Measurements from ENCODE around the gene LMTK3.

DNA sequence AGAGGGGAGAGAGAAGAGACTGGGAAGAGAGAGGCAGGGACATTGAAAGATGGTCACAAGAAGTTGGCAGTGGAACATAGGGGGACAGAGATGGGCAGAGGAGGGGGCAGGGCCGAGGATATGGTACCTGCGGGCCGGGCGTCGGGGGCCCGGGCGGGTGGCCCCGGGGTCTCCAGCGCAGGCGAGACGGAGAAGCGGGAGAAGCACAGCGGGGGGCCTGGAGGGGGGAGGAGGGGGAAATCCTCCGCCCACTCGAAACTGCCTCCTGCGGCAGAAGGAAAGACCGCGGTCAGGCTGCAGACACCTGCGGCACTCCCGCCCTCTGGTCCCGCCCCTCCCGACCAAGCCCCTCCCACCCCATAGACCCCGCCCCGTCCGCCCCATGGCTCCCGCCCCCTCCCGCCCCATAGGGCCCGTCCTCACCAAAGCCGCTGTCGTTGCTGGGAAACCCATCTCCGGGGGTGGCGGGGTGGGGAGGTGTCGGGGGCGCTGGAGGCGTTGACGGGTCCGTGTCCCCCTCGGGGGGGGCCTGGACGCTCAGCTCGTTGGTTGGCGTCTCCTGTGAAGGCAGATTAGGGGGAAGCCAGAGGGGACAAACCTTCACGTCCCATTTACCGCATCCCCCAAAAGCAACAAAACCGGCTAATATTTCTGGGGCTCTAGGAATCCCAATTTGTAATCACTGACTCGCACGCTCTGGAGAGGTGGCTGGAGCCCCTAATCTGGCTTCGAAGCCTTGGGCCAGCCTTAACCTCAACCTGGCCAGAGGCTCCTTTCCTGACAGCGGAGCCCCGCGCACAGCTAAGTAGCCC lies 20.4 kb downstream of the LMTK3 start:
- TF ChIP-seq EP300 (IDR thresholded peaks at IDR 0.05; ENCODE audit: borderline replicate concordance) (no peak; the same call in 1 of the 2 replicates), TAF1 (IDR thresholded peaks at IDR 0.05; ENCODE audit: low read depth) (no peak), ZBTB7A (IDR thresholded peaks at IDR 0.05; ENCODE audit: low read depth) (peak; percentile 92), RAD21 (IDR thresholded peaks at IDR 0.05; ENCODE audit: low read depth) (no peak), EGR1 (IDR thresholded peaks at IDR 0.05) (peak; percentile 88), YY1 (IDR thresholded peaks at IDR 0.05; ENCODE audit: low read depth) (no peak), TCF12 (IDR thresholded peaks at IDR 0.05; ENCODE audit: low read depth) (peak; percentile 28; the same call in 1 of the 2 replicates), TEAD4 (IDR thresholded peaks at IDR 0.05) (no peak)
